HG03280 (cell line): ENCODE measurements around the gene PRR5.

Experiments
- ATAC-seq: cut with Tn5 transposase; IDR thresholded peaks from one replicate; pipeline ENCODE4 v1.9.1; 2021; ENCODE audit warnings: mild to moderate bottlenecking, moderate library complexity; ENCODE audit not compliant: unreplicated experiment

PRR5 gene

DNA sequence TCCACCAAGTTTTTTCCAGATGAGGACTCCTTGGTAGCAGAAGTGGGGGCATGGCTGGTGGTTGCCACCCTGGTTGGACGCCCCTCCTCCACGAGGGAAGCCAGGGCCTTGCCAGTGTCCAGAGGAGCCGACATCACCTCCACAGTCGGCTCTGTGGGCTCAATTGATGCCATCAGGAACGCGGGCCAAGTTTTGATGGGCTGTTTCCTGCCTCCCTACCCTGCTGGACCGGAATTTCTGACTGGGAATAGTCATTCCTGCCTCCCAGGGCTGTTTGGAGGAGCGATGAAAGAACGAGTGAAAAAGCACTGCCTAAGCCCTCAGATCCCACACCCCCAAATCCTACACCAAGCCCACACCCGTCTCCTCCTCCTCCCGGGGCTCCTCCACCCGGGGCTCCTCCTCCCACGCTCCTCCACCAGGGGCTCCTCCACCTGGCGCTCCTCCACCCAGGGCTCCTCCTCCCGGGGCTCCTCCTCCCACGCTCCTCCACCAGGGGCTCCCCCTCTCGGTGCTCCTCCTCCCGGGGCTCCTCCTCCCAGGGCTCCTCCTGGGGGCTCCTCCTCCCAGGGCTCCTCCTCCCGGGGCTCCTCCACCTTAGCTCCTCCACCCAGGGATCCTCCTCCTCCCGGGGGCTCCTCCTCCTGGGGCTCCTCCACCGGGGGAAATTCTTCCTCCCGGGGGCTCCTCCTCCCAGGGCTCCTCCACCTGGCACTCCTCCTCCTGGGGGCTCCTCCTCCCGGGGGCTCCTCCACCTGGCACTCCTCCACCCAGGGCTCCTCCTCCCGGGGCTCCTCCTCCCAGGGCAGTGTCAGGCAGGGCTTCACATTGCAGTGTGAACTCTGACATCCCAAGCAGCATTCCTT is 10.0 kb upstream of the PRR5 start:
- no peak for ATAC-seq

- ATAC-seq: no peak
These were observed 9.4 kb upstream of the PRR5 start for GRCh38 chr22:44692662-44693007.

DNA sequence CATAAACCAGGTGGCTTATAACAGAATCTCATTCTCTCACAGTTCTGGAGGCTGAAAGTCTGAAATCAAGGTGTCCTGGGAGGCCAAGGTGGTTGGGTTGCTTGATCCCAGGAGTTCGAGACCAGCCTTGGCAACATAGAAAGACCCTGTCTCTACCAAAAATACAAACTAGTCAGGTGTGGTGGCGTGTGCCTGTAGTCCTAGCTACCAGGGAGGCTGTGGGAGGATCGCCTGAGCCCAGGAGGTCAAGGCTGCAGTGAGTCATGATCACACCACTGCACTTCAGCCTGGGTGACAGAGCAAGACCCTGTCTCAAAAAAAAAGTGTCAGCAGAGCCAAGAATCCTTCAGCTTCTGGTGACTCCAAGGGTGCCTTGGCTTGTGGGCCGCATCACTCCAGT is 8.9 kb upstream of the PRR5 start:
- no peak for ATAC-seq

- ATAC-seq: no peak
These were observed 8.2 kb upstream of the PRR5 start for GRCh38 chr22:44693756-44694155.

DNA sequence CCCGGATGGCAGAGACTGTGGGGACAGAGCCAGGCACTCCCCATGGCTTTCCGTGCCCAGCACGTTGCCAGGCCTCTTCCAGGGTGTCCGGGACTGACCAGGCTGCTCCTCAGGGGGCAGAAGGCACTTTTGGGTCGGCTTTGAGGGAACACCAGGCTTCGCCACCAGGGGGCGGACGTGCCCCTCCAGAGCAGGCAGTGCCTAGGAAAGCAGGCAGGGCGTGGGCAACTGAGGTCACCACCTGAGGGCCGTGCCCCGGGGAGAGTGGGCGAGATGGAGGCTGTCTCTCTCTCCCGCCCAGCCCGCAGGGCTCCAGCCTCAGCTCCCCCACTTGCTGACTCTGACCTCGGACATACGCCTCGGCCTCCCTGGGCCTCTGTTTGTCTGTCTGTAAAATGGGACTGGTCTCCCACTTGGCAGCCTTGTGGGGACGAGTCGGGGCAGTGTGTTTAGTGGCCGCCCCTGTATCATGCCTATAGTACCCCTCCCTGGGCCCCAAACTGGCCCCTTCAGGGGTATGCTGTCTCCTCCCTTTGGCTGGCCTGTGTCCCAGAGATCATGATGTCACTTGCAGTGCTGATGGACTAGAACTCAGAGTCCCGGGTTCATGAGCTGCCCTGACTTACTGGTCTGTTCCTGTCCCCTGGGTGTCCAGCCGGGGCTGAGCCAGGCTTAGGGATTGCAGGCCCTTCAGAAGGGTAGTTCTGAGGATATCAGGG is 4.4 kb upstream of the PRR5 start:
- ATAC-seq: no peak

DNA sequence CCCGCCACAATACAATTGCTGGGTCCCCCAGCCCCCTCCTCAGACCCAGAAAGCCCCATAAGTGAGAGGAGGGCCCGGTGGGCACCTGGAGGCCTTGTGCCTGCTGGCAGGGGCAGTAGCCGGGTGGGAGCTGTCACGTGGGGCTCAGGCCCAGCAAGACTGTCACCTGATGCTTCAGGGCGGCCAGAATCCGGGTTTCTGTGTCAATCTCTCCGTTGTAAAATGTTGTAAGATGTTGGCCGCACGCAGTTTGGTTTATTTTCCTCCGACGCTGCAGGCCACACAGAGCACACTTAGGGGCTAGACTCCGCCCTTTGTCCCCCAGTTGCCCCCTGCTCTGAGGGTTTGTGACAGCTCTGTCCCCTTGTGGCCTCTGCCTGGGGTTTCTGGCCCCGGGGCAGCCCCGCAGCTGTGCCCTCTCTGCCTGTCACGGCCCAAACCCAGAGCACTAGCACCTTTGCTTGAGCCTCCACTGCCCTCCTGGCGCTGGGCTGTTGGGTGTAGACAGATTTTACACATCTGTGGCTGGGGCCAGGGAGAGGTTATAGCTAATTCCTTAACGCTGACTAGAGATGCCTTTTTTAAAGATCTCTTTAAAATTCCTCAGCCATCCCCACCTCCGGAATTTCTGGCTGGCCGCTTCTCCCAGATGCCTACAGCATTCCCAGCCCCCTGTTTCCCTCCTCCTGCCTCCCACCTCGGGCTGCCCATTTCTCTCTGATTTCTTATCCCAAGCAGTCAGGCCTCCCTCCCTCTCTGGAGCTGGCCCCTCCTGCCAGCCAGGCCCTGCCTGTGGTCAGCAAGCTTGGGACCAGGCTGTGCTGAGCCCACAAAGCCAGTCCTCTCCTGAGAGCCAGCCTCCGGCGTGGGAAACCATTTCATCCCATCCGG is 3.2 kb upstream of the PRR5 start:
- no peak for ATAC-seq

GRCh38 chr22:44700456-44700855 is 1.5 kb upstream of the PRR5 start:
- no peak for ATAC-seq

GRCh38 chr22:44701187-44701790 is 715 bp upstream of the PRR5 start:
- ATAC-seq: no peak

DNA sequence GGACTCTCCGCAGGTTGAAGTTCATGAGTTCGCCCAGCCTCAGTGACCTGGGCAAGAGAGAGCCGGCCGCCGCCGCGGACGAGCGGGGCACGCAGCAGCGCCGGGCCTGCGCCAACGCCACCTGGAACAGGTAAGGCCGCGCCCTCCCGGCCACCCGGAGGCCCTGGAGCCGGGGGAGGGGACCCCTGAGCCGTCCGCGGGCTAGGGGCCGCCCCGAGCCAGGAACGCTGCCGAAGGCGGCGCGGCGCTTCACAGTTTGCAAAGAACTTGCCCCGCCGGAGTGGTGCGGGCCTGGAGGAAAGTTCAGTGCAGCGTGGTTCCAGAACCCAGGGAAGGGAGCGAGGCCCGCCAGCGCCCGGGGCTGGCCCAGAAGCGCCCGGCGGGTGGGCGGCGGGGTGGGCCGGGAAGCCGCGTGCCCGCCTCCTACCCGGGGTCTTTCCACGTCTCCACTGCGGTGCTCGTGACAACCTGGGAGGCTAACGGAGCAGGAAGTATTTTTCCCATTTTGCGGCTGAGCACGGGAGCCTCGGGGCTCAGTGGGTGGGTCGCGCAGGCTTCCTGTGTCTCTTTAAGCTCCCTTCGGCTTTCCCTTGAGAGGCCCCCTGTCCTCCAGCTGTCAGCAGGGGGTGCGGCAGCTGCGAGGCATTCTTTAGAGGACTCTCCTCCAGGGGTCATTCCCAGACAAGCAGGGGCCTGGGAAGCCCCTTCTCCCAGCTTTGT is 635 bp downstream of the PRR5 start:
- peak; percentile 21 for ATAC-seq

DNA sequence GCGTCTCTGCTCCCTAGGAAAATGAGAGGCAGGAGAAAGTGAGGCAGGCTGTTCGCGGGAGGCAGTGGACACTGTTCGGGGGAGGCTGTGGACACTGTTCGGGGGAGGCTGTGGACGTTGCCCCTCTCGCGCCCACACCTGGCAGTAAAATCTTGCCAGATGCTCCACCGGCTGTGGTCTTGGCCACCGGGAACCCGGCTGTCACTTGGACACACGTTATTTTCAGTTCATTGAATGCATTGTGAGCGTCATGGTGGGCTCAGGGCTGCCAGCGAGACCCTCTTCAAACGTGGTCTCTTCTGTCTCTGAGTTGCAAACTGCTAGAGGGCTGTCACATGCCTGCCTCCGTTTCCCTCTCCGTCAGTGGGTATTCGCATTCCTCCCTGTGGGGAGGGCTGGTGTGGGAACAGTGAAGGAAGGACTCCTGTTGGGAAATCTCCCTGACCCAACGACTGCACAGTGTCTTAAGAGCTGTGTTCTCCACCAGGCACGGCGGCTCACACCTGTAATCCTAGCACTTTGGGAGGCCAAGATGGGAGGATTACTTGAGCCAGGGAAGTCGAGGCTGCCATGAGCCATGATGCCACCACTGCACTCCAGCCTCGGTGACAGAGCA is 1.4 kb downstream of the PRR5 start:
- no peak for ATAC-seq

GRCh38 chr22:44704159-44705021 is 2.4 kb downstream of the PRR5 start:
- ATAC-seq: no peak

- ATAC-seq: no peak
These were observed 3.0 kb downstream of the PRR5 start for GRCh38 chr22:44705022-44705297.

GRCh38 chr22:44706488-44706887 is 4.5 kb downstream of the PRR5 start:
- no peak for ATAC-seq

GRCh38 chr22:44707178-44707577 is 5.2 kb downstream of the PRR5 start:
- no peak for ATAC-seq

- ATAC-seq: no peak
These were observed 5.7 kb downstream of the PRR5 start for GRCh38 chr22:44707752-44708151.

GRCh38 chr22:44709881-44710392 is 7.9 kb downstream of the PRR5 start:
- no peak for ATAC-seq

DNA sequence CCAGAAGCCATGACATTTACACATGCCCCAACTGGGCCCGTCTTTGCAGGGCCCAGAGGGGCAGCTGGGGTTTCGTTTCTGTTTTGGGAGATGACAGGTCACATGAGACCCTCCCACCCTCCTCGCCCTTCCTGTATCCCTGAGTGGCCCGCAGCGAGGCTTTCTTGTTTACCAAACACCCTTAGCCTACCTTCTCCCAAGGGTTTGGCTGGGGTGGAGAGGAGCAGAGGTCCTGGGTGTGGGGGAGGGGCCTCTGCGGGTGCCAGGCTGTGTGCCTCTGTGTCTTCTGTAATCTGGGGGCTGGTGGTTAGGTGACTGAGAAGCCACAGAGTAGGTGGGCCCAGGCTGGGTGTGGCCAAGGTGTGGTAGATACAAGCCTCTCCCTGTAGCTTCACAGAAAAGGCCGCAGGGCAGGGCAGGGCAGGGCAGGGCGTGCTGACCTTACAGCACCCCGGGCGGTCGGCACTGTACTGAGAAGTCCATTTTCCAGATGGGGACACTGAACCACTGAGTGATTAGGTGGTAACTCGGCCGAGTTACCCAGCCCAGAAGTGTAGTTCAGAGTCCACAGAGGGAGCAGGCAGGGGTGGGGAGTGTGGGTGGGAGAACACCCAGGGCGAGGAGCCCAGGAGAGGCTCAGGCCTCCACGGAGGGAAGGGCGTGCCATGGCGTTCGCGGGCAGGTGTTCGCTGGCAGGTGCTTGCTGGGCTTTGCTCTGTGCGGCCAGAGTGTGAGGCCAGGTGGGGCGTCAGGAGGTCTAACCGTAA is 8.7 kb downstream of the PRR5 start:
- ATAC-seq: no peak

GRCh38 chr22:44711241-44711560 is 9.2 kb downstream of the PRR5 start:
- no peak for ATAC-seq
